ENCODE measurements around the gene PEX14.

PEX14 gene

DNA sequence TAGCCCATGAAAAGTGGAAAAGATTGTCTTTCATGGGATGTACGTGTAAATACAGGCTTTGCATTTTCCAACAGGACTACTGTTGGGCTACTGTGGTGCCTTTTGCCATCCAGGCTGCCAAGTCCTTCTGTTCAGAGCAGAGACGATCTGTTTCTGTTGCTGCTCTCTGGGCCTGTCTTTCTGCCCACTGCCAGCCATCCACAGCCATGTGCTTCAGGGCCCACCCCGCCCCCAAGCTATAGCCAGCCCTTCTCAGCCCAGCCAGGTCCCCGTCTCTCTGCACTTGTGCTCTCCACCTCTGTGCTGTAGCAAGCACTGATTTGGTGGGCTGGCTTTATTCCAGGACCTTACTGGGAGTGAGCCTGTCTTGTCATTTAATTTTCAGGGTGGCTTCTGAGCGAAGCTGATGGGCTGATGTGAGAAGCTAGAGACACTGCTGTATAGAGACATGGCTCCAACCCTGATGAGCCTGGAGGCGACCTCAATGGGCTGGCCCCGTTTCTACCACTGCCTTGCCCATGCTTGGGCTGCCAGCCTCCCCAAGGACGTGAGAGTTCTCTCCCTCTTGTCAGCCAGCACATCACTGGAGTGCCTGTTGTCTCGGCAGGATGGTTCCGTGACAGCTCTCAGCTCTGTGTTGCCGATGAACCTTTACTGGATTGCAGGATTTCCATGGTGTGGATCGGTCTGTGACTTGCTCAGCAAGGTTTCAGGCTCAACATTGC, 137.8 kb downstream of the PEX14 start:
- no peak overlapping the region for H3K4me3 ChIP-seq (ENCODE audit: low read depth, low read length)
- DNase-seq (ENCODE audit: low read depth): no peak
- TF ChIP-seq, protein P1, sequence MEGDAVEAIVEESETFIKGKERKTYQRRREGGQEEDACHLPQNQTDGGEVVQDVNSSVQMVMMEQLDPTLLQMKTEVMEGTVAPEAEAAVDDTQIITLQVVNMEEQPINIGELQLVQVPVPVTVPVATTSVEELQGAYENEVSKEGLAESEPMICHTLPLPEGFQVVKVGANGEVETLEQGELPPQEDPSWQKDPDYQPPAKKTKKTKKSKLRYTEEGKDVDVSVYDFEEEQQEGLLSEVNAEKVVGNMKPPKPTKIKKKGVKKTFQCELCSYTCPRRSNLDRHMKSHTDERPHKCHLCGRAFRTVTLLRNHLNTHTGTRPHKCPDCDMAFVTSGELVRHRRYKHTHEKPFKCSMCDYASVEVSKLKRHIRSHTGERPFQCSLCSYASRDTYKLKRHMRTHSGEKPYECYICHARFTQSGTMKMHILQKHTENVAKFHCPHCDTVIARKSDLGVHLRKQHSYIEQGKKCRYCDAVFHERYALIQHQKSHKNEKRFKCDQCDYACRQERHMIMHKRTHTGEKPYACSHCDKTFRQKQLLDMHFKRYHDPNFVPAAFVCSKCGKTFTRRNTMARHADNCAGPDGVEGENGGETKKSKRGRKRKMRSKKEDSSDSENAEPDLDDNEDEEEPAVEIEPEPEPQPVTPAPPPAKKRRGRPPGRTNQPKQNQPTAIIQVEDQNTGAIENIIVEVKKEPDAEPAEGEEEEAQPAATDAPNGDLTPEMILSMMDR (IDR thresholded peaks at IDR 0.05; ENCODE audit: low read depth, low read length, missing control alignments): no peak
- in situ Hi-C loops (cut with HindIII; ENCODE audit: low sequenced_read_pairs): no loop called here

DNA sequence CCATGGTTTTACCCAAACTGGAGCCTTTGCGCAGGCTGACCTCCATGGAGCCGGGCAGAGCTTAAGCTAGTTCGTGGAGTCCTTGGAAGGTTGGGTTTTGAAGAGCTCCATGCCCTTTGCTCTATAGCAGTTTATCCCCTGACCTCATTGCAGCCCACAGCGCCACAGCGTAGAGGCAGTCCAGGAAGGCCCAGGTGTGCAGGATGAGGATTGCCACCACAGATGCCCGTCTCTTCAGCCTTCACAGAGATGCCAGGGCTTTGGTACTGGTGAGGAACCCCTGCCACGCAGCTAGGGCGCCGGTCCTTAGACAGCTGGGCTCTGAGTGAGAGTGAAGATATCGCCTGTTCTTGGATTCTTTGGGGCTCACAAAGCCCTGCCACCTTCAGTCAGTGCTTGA, 138.6 kb downstream of the PEX14 start:
- in situ Hi-C loops (cut with HindIII; ENCODE audit: low sequenced_read_pairs): no loop called here
- TF ChIP-seq, protein P1 (IDR thresholded peaks at IDR 0.05; ENCODE audit: low read depth, low read length, missing control alignments): no peak
- no peak overlapping the region for H3K4me3 ChIP-seq (ENCODE audit: low read depth, low read length)
- DNase-seq (ENCODE audit: low read depth): no peak

DNA sequence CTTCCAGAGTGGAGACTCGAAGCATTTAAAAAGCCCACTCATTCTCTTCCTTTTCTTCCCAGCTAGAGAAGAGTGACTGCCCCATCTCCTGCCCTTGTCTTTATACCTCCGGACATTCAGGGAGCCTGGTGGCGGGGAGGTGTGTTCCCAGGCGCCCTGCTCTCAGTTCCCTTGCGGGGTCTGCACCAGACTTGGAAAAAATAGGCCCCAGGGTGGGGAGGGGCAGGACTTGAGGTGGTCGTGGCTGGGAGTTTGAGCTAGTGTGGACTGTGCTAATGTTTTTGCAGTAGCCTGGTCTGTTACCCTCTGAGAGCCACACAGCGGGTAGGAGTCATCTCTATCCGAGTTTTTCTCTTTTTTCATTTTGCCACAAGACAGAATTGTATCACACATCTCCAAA, 139.1 kb downstream of the PEX14 start:
- DNase-seq (ENCODE audit: low read depth): no peak
- in situ Hi-C loops (cut with HindIII; ENCODE audit: low sequenced_read_pairs): no loop called here
- TF ChIP-seq, protein P1 (IDR thresholded peaks at IDR 0.05; ENCODE audit: low read depth, low read length, missing control alignments): no peak
- H3K4me3 ChIP-seq (ENCODE audit: low read depth, low read length): no peak overlapping the region

DNA sequence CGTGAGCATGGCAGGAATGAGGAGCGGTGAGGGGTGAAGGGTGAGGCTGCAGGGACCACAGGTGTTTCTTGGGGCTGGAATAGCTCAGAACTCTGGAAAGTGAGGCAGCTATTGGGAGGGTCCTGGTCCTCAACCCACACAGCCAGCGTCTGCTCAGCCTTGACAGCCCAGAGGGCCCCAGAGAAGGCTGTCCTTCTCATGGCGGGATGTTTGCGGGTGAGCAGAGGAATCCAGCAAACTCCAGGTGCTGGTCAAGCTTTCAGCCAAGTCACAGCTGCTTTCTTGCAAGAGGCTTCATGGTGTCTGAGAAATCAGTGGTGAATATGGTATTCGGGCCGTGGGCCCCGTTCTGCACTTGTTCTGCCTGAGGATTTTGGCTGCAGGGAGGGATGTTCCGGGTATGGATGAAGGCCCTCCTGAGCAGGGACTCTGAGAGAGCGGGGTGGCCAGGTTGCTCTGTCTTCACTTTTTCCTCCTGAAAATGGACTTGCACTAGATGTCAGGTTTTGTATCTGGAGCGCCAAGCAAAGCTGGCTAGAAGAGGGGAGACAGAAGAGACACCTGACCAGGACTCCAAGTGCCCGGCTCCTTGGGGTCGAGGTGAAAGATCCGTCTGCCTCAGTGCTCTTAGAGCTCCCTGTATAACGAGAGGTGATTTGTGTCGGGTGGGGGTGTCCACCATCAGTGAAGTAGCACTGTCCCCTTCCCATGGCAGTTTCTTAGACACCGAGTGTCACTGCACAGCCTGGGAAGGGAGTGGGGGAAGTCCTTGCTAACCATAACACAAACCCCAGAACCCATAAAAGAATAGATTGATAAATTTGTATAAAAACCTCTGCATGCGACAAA, 139.9 kb downstream of the PEX14 start:
- in situ Hi-C loops (cut with HindIII; ENCODE audit: low sequenced_read_pairs): no loop called here
- DNase-seq (ENCODE audit: low read depth): no peak
- TF ChIP-seq, protein P1 (IDR thresholded peaks at IDR 0.05; ENCODE audit: low read depth, low read length, missing control alignments): no peak
- no peak overlapping the region for H3K4me3 ChIP-seq (ENCODE audit: low read depth, low read length)

DNA sequence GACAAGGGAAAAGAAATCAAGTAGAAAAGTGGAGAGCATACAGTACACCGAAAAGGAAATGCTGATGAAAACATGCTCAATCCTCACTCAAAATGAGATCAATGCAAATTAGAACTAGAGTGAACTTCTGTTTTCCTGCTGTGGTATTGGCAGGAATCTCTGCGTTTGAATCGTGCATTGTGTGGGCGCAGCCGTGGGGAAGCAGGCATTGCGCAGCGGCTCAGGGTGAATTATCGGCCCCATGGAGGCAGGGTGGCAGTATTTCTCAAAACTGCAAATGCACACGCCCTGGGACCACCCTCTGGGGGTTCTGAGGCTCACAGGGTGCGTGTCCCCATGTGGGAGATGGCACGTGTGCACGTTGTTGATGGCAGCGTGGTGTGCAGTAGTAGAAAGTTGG, 140.6 kb downstream of the PEX14 start:
- DNase-seq (ENCODE audit: low read depth): no peak
- no peak overlapping the region for H3K4me3 ChIP-seq (ENCODE audit: low read depth, low read length)
- TF ChIP-seq, protein P1 (IDR thresholded peaks at IDR 0.05; ENCODE audit: low read depth, low read length, missing control alignments): no peak
- in situ Hi-C loops (cut with HindIII; ENCODE audit: low sequenced_read_pairs): no loop called here

DNA sequence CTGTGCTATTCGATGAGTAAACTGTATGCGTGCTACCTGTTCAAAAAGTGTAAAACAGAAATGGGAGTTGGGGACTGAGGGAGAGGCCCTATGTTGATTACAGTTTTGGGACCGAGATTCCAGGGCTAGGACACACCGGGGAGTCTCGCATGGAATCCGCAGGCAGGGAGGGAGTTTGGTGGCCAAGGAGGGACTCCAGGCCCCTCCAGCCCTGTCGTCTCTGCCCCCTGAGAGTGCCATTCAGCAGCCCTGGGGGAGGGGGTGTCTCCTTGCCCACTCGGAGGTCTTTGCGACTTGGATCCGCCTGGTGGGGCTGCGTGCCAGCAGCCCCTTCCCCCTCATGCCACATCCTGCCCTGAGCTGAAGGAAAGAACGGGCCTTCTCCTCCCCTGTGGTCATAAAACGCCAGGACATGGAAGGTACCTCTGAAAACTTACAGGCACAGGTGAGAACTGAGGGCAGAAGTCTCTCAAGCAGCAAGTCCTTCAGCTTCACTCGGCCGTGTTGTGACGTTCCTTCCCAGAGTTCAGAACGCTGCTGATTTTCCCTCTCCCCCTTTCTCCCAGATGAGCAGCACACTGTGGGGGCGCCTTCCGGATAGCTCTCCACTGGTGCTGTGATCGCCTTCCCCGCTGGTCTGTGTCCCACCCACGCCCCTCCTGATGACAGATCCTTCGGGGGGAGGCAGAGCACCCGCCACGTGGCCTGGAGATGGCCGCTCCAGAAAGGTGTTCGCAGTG, 141.4 kb downstream of the PEX14 start:
- no peak for DNase-seq (ENCODE audit: low read depth)
- no peak overlapping the region for H3K4me3 ChIP-seq (ENCODE audit: low read depth, low read length)
- in situ Hi-C loops (cut with HindIII; ENCODE audit: low sequenced_read_pairs): no loop called here
- TF ChIP-seq, protein P1 (IDR thresholded peaks at IDR 0.05; ENCODE audit: low read depth, low read length, missing control alignments): no peak
